K562 (cell line): Measurements from ENCODE around the gene RARRES1. TPM values are rescaled to one million over a fixed set of nuclear protein-coding genes. Genes with fewer than 3 reads are reported as not detected.

Experiments used
- ARID4B ChIP-seq: sonication (generic); formaldehyde crosslinking; IDR thresholded peaks from 2 replicates; pipeline ENCODE4 v1.8.0; 2022; ENCODE audit warnings: mild to moderate bottlenecking, missing genetic modification reagents
- ASH1L ChIP-seq: fragments of 450-650 bp; IDR thresholded peaks from 2 replicates; pipeline ENCODE4 v1.6.1; 2018; ENCODE audit warnings: borderline replicate concordance, mild to moderate bottlenecking, low read depth; ENCODE audit not compliant: partially characterized antibody
- BRF2 ChIP-seq: IDR thresholded peaks from 3 replicates; pipeline ENCODE4 v1.6.1; 2011; ENCODE audit warnings: borderline replicate concordance, mild to moderate bottlenecking; ENCODE audit not compliant: insufficient read length, insufficient read depth
- CLOCK ChIP-seq: fragments of 250-450 bp; sonication (Bioruptor Pico); IDR thresholded peaks from 2 replicates; pipeline ENCODE4 v1.4.0; 2020; ENCODE audit warnings: mild to moderate bottlenecking, moderate library complexity, borderline replicate concordance
- ETS2 ChIP-seq: IDR thresholded peaks from 2 replicates; pipeline ENCODE4 v1.6.1; 2016; ENCODE audit warnings: borderline replicate concordance, missing genetic modification characterization, mild to moderate bottlenecking, moderate library complexity, missing compliant biosample characterization; ENCODE audit not compliant: poor library complexity, severe bottlenecking
- MYNN ChIP-seq, 2 experiments: sonication (generic); formaldehyde crosslinking in 1 of 2; IDR thresholded peaks; 2 replicates each; pipeline versions ENCODE4 v1.5.0 to v1.6.1; 2016 to 2020; ENCODE audit warnings: antibody characterized with exemption in 1 of 2, missing genetic modification reagents in 1 of 2
- POLR2AphosphoS5 ChIP-seq: IDR thresholded peaks from 2 replicates; pipeline ENCODE4 v1.6.1; 2011; ENCODE audit warnings: mild to moderate bottlenecking, low read depth, low read length, moderate library complexity; ENCODE audit not compliant: control insufficient read depth, insufficient read depth
- PTTG1 ChIP-seq: fragments of 450-650 bp; IDR thresholded peaks from 2 replicates; pipeline ENCODE4 v1.6.1; 2016; ENCODE audit warnings: low read depth, mild to moderate bottlenecking, missing genetic modification characterization, missing compliant biosample characterization
- SETDB1 ChIP-seq: IDR thresholded peaks from one replicate; pipeline ENCODE4 v1.6.1; 2012; ENCODE audit warnings: low read length, control low read depth, inconsistent platforms
- SMARCC2 ChIP-seq: fragments of 450-650 bp; IDR thresholded peaks from 2 replicates; pipeline ENCODE4 v1.6.1; 2017; ENCODE audit warnings: antibody characterized with exemption, moderate library complexity, mild to moderate bottlenecking, low read depth
- ZNF184 ChIP-seq: sonication (generic); formaldehyde crosslinking; IDR thresholded peaks from 2 replicates; pipeline ENCODE4 v1.5.0; 2020; ENCODE audit warnings: missing genetic modification reagents
- ZNF253 ChIP-seq: fragments of 250-450 bp; sonication (Bioruptor Pico); conservative IDR thresholded peaks from 2 replicates; pipeline ENCODE4 v1.6.1; 2021; ENCODE audit warnings: mild to moderate bottlenecking
- ZNF444 ChIP-seq: fragments of 250-450 bp; sonication (Bioruptor Pico); IDR thresholded peaks from 2 replicates; pipeline ENCODE4 v1.4.0; 2020; ENCODE audit warnings: mild to moderate bottlenecking, moderate library complexity
- ZNF77 ChIP-seq: fragments of 250-450 bp; sonication (Bioruptor Pico); IDR thresholded peaks from 2 replicates; pipeline ENCODE4 v1.5.0; 2020
- polyA plus RNA-seq, 8 experiments: library from polyadenylated mRNA; depleted of rRNA in 4 of 8; stranded (reverse) in 5 of 8; unstranded in 3 of 8; fragments of >200 nt; fragmentation: Nextera tagmentation in 2 of 8; fragmentation: Illumina TruSeq in 1 of 8; extraction: Ambion mirVana in 2 of 8; extraction: Trizol in 1 of 8; gene quantifications; 2 replicates each; pipeline versions ENCODE4 v1.2.1 to v1.2.3, GENCODE V29; 2011 to 2014; ENCODE audit warnings: inconsistent platforms in 1 of 8, missing spikeins in 1 of 8
- total RNA-seq, 7 experiments: library from RNA; depleted of rRNA in 6 of 7; stranded (reverse); fragments of >200 nt in 6 of 7; fragmentation: Illumina TruSeq in 2 of 7; extraction: Trizol in 2 of 7; gene quantifications; 2 replicates each; pipeline versions ENCODE4 v1.2.1 to v1.2.3, GENCODE V29; 2011 to 2021; ENCODE audit warnings: low replicate concordance in 1 of 7

Gene RARRES1
- total and polyA plus RNA-seq, 9 of the 15 experiments (the other 6 are each of a cell fraction or from before 2014, with no cell fraction given): not detected

- TF ChIP-seq CLOCK (no peak), MYNN (IDR thresholded peaks at IDR 0.05) (no peak), MYNN (CRISPR knock-in tag; IDR thresholded peaks at IDR 0.05) (no peak), ETS2 (tag) (no peak), POLR2AphosphoS5 (peak; percentile 75), ARID4B (no peak), ZNF77 (no peak), ASH1L (no peak), ZNF184 (CRISPR knock-in tag) (no peak), SMARCC2 (peak; percentile 96), SETDB1 (no peak), ZNF444 (CRISPR knock-in tag) (no peak), BRF2 (no peak), ZNF253 (CRISPR knock-in tag) (no peak), PTTG1 (tag) (no peak)
Measured at GRCh38 chr3:158679547-158680000, 52.7 kb downstream of the RARRES1 start (continued).
